ENCODE data around the gene FIP1L1. TPM values are rescaled to one million over a fixed set of nuclear protein-coding genes. Genes with fewer than 3 reads are reported as not detected.

FIP1L1 gene
- total and polyA plus RNA-seq, 4 experiments from 2014 or later, result 63.9 to 90.7 (median 70.5) TPM

- Histone ChIP-seq H3K27me3 (ENCODE audit: insufficient read depth, low read length) (no peaks in the 10 kb centered on the region), H3K27ac (ENCODE audit: low read depth, low read length) (no peak overlapping the region), H3K4me1 (ENCODE audit: insufficient read depth, low read length) (no peaks in the 10 kb centered on the region), H3K4me3 (ENCODE audit: low read length in 2 of 2) (no peak overlapping the region), H3K36me3 (ENCODE audit: insufficient read depth, low read length) (no peaks in the 10 kb centered on the region), H3K9me3 (ENCODE audit: control insufficient read depth in 1 of 2, low read length in 2 of 2) (no peaks in the 10 kb centered on the region)
- no peak for DNase-seq
- Mint-ChIP-seq H3K4me1 (peaks cover 0 to 4% (median 2%) of the 10 kb centered on the region in 4 donors), H3K36me3 (peaks cover 56 to 68% of the 10 kb centered on the region in 2 donors), H3K9me3 (peaks cover 0 to 7% (median 2%) of the 10 kb centered on the region in 8 donors), H3K27ac (peak overlapping the region in 1 of 7 donors; percentile 73), H3K27me3 (no peaks in the 10 kb centered on the region), H3K4me3 (no peak overlapping the region)
- intact Hi-C loops (cut with micrococcal nuclease), result no loop called here
- CTCF ChIA-PET (ENCODE audit: partially characterized antibody), result no interaction called here
- POLR2A ChIA-PET (ENCODE audit: partially characterized antibody), result no interaction called here
These were observed 28.4 kb upstream of the FIP1L1 start for GRCh38 chr4:53349091-53349491.

- H3K27ac ChIP-seq (ENCODE audit: low read depth, low read length), result no peak overlapping the region
- H3K4me1 ChIP-seq (ENCODE audit: insufficient read depth, low read length), result no peaks in the 10 kb centered on the region
- H3K4me3 Mint-ChIP-seq, result no peak overlapping the region
- no peaks in the 10 kb centered on the region for H3K9me3 ChIP-seq (ENCODE audit: control insufficient read depth in 1 of 2, low read length in 2 of 2)
- peaks cover 39 to 44% of the 10 kb centered on the region in 2 donors for H3K36me3 Mint-ChIP-seq
- CTCF ChIA-PET (ENCODE audit: partially characterized antibody), result interaction anchor here (1.6 kb wide), 1 partner anchor 33 kb away, joined by 3 read pairs; no protein-coding TSS in a partner anchor
- no peak overlapping the region for H3K4me3 ChIP-seq (ENCODE audit: low read length in 2 of 2)
- H3K9me3 Mint-ChIP-seq, result peaks cover 0 to 2% (median 0%) of the 10 kb centered on the region in 8 donors
- no peaks in the 10 kb centered on the region for H3K36me3 ChIP-seq (ENCODE audit: insufficient read depth, low read length)
- POLR2A ChIA-PET (ENCODE audit: partially characterized antibody), result no interaction called here
- DNase-seq, result no peak
- no peak overlapping the region for H3K27ac Mint-ChIP-seq
- peaks cover 10 to 13% (median 11%) of the 10 kb centered on the region in 4 donors for H3K4me1 Mint-ChIP-seq
- intact Hi-C loops (cut with micrococcal nuclease), result no loop called here
- H3K27me3 Mint-ChIP-seq, result no peaks in the 10 kb centered on the region
- no peaks in the 10 kb centered on the region for H3K27me3 ChIP-seq (ENCODE audit: insufficient read depth, low read length)
These were observed 23.3 kb upstream of the FIP1L1 start for GRCh38 chr4:53354012-53354722.

- no peaks in the 10 kb centered on the region for H3K36me3 ChIP-seq (ENCODE audit: insufficient read depth, low read length)
- intact Hi-C loops (cut with micrococcal nuclease), result no loop called here
- no peaks in the 10 kb centered on the region for H3K9me3 ChIP-seq (ENCODE audit: control insufficient read depth in 1 of 2, low read length in 2 of 2)
- peaks cover 13% of the 10 kb centered on the region for H3K4me1 ChIP-seq (ENCODE audit: insufficient read depth, low read length)
- H3K27ac ChIP-seq (ENCODE audit: low read depth, low read length), result no peak overlapping the region
- Mint-ChIP-seq H3K4me1 (peaks cover 20 to 30% (median 25%) of the 10 kb centered on the region in 4 donors), H3K4me3 (no peak overlapping the region), H3K36me3 (peaks cover 28 to 30% of the 10 kb centered on the region in 2 donors), H3K9me3 (peaks cover 0 to 2% (median 0%) of the 10 kb centered on the region in 8 donors), H3K27me3 (no peaks in the 10 kb centered on the region), H3K27ac (no peak overlapping the region)
- no peak for DNase-seq
- H3K27me3 ChIP-seq (ENCODE audit: insufficient read depth, low read length), result no peaks in the 10 kb centered on the region
- ChIA-PET CTCF (ENCODE audit: partially characterized antibody) (no interaction called here), POLR2A (ENCODE audit: partially characterized antibody) (no interaction called here)
- H3K4me3 ChIP-seq (ENCODE audit: low read length in 2 of 2), result no peak overlapping the region
These were observed 21.4 kb upstream of the FIP1L1 start for GRCh38 chr4:53355930-53356521.

GRCh38 chr4:53361451-53361850, 16.0 kb upstream of the FIP1L1 start:
- ChIA-PET CTCF (ENCODE audit: partially characterized antibody) (no interaction called here), POLR2A (ENCODE audit: partially characterized antibody) (no interaction called here)
- H3K4me1 ChIP-seq (ENCODE audit: insufficient read depth, low read length), result peaks cover 52% of the 10 kb centered on the region
- intact Hi-C loops (cut with micrococcal nuclease), result loop anchor here (10.0 kb wide), 1 partner anchor 1327 kb away; the partner anchor contains the start of gene SGCB
- peaks cover 9 to 14% of the 10 kb centered on the region in 2 donors for H3K36me3 Mint-ChIP-seq
- no peaks in the 10 kb centered on the region for H3K9me3 ChIP-seq (ENCODE audit: control insufficient read depth in 1 of 2, low read length in 2 of 2)
- H3K4me3 ChIP-seq (ENCODE audit: low read length in 2 of 2), result no peak overlapping the region
- H3K36me3 ChIP-seq (ENCODE audit: insufficient read depth, low read length), result no peaks in the 10 kb centered on the region
- peak overlapping the region in 1 of 8 donors; percentile 56 for H3K4me3 Mint-ChIP-seq
- H3K27me3 ChIP-seq (ENCODE audit: insufficient read depth, low read length), result no peaks in the 10 kb centered on the region
- no peak for DNase-seq
- peak overlapping the region in 1 of 7 donors; percentile 10 for H3K27ac Mint-ChIP-seq
- no peak overlapping the region for H3K27ac ChIP-seq (ENCODE audit: low read depth, low read length)
- H3K4me1 Mint-ChIP-seq, result peaks cover 45 to 69% (median 56%) of the 10 kb centered on the region in 4 donors
- H3K27me3 Mint-ChIP-seq, result no peaks in the 10 kb centered on the region
- H3K9me3 Mint-ChIP-seq, result peaks cover 0 to 3% (median 0%) of the 10 kb centered on the region in 8 donors

- no peak overlapping the region for H3K27ac ChIP-seq (ENCODE audit: low read depth, low read length)
- peak overlapping the region in 6 of 8 donors; percentile 8 to 69 (median 38) for H3K4me3 Mint-ChIP-seq
- intact Hi-C loops (cut with micrococcal nuclease), result loop anchor here (10.0 kb wide), 1 partner anchor 1327 kb away; the partner anchor contains the start of gene SGCB
These were observed 15.3 kb upstream of the FIP1L1 start for GRCh38 chr4:53362093-53362492.

GRCh38 chr4:53364624-53365023, 12.8 kb upstream of the FIP1L1 start:
- intact Hi-C loops (cut with micrococcal nuclease), result loop anchor here (5.0 to 10.0 kb wide), 2 partner anchors 868 to 1330 kb away; partner anchors contain the start of gene SGCB
- Histone ChIP-seq H3K27ac (ENCODE audit: low read depth, low read length) (peak overlapping the region; percentile 74), H3K4me3 (ENCODE audit: low read length in 2 of 2) (peak overlapping the region in 1 of 2 donors; percentile 97), H3K4me1 (ENCODE audit: insufficient read depth, low read length) (peaks cover 56% of the 10 kb centered on the region), H3K36me3 (ENCODE audit: insufficient read depth, low read length) (no peaks in the 10 kb centered on the region), H3K9me3 (ENCODE audit: control insufficient read depth in 1 of 2, low read length in 2 of 2) (no peaks in the 10 kb centered on the region), H3K27me3 (ENCODE audit: insufficient read depth, low read length) (no peaks in the 10 kb centered on the region)
- Mint-ChIP-seq H3K9me3 (peaks cover 0 to 3% (median 0%) of the 10 kb centered on the region in 8 donors), H3K4me1 (peaks cover 45 to 67% (median 56%) of the 10 kb centered on the region in 4 donors), H3K27ac (peak overlapping the region; percentile 95 to 98 (median 97)), H3K4me3 (peak overlapping the region; percentile 94 to 98 (median 96)), H3K36me3 (peaks cover 4 to 13% of the 10 kb centered on the region in 2 donors), H3K27me3 (no peaks in the 10 kb centered on the region)
- CTCF ChIA-PET (ENCODE audit: partially characterized antibody), result no interaction called here
- POLR2A ChIA-PET (ENCODE audit: partially characterized antibody), result interaction anchor here (3.7 kb wide), 1 partner anchor 13 kb away, joined by 49 read pairs; the partner anchor contains the start of gene FIP1L1
- DNase-seq, result no peak

More at GRCh38 chr4:53362093-53362492, 15.3 kb upstream of the FIP1L1 start:
- H3K27me3 ChIP-seq (ENCODE audit: insufficient read depth, low read length), result no peaks in the 10 kb centered on the region
- H3K9me3 ChIP-seq (ENCODE audit: control insufficient read depth in 1 of 2, low read length in 2 of 2), result no peaks in the 10 kb centered on the region
- no peak for DNase-seq
- Mint-ChIP-seq H3K36me3 (peaks cover 9 to 17% of the 10 kb centered on the region in 2 donors), H3K27me3 (no peaks in the 10 kb centered on the region), H3K27ac (peak overlapping the region in 4 of 7 donors; percentile 31 to 65 (median 52)), H3K4me1 (peaks cover 50 to 75% (median 62%) of the 10 kb centered on the region in 4 donors), H3K9me3 (peaks cover 0 to 3% (median 0%) of the 10 kb centered on the region in 8 donors)
- no peaks in the 10 kb centered on the region for H3K36me3 ChIP-seq (ENCODE audit: insufficient read depth, low read length)
- CTCF ChIA-PET (ENCODE audit: partially characterized antibody), result no interaction called here
- POLR2A ChIA-PET (ENCODE audit: partially characterized antibody), result no interaction called here
- H3K4me1 ChIP-seq (ENCODE audit: insufficient read depth, low read length), result peaks cover 59% of the 10 kb centered on the region
- no peak overlapping the region for H3K4me3 ChIP-seq (ENCODE audit: low read length in 2 of 2)

GRCh38 chr4:53365121-53365485, 12.3 kb upstream of the FIP1L1 start:
- DNase-seq, result no peak
- intact Hi-C loops (cut with micrococcal nuclease), result loop anchor here (5.0 to 10.0 kb wide), 2 partner anchors 867 to 1330 kb away; partner anchors contain the start of gene SGCB
- peaks cover 41 to 62% (median 53%) of the 10 kb centered on the region in 4 donors for H3K4me1 Mint-ChIP-seq

More at GRCh38 chr4:53365121-53365485, 12.3 kb upstream of the FIP1L1 start:
- peak overlapping the region; percentile 94 to 98 (median 96) for H3K4me3 Mint-ChIP-seq
- ChIA-PET POLR2A (ENCODE audit: partially characterized antibody) (interaction anchor here (1.0 to 3.7 kb wide), 4 partner anchors 10 to 653 kb away, joined by 3 to 49 read pairs (median 4); partner anchors contain the start of gene FIP1L1), CTCF (ENCODE audit: partially characterized antibody) (no interaction called here)
- Histone ChIP-seq H3K9me3 (ENCODE audit: control insufficient read depth in 1 of 2, low read length in 2 of 2) (no peaks in the 10 kb centered on the region), H3K4me3 (ENCODE audit: low read length in 2 of 2) (peak overlapping the region; percentile 77 to 97), H3K4me1 (ENCODE audit: insufficient read depth, low read length) (peaks cover 51% of the 10 kb centered on the region), H3K27me3 (ENCODE audit: insufficient read depth, low read length) (no peaks in the 10 kb centered on the region), H3K27ac (ENCODE audit: low read depth, low read length) (peak overlapping the region; percentile 74), H3K36me3 (ENCODE audit: insufficient read depth, low read length) (no peaks in the 10 kb centered on the region)
- peaks cover 0 to 3% (median 0%) of the 10 kb centered on the region in 8 donors for H3K9me3 Mint-ChIP-seq
- H3K27ac Mint-ChIP-seq, result peak overlapping the region; percentile 95 to 98 (median 97)
- H3K27me3 Mint-ChIP-seq, result peaks cover 3 to 4% of the 10 kb centered on the region in 2 donors
- H3K36me3 Mint-ChIP-seq, result peaks cover 4 to 12% of the 10 kb centered on the region in 2 donors
